ENCODE data around the gene DOCK8.

DNA sequence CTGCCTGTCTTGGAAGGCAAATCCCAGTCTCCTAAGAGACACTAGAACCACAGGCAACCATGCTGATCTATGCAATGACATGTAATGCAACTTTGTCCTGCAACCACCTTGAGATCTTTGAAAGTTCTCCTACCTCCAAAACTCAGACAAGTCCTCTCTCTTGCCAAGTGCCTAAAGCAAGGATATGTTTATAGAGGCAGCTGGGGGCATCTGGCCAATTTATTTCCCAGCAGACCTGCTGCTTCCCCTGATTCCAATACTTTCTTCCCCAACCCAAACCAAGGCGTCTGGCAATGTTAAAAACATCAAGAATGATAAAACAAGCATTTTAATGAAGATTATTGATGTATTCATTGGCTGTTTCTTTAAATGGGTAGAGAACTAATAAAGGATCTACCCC is 138.4 kb downstream of the DOCK8 start:
- TF ChIP-seq POLR2A (IDR thresholded peaks at IDR 0.05), result no peak
- TF ChIP-seq, protein P1, sequence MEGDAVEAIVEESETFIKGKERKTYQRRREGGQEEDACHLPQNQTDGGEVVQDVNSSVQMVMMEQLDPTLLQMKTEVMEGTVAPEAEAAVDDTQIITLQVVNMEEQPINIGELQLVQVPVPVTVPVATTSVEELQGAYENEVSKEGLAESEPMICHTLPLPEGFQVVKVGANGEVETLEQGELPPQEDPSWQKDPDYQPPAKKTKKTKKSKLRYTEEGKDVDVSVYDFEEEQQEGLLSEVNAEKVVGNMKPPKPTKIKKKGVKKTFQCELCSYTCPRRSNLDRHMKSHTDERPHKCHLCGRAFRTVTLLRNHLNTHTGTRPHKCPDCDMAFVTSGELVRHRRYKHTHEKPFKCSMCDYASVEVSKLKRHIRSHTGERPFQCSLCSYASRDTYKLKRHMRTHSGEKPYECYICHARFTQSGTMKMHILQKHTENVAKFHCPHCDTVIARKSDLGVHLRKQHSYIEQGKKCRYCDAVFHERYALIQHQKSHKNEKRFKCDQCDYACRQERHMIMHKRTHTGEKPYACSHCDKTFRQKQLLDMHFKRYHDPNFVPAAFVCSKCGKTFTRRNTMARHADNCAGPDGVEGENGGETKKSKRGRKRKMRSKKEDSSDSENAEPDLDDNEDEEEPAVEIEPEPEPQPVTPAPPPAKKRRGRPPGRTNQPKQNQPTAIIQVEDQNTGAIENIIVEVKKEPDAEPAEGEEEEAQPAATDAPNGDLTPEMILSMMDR (IDR thresholded peaks at IDR 0.05), result no peak

Data from uterus (tissue), 2 donors.